GM19351 (cell line): ENCODE measurements around the gene TBC1D9B.

Experiments used
- ATAC-seq: cut with Tn5 transposase; IDR thresholded peaks from one replicate; pipeline ENCODE4 v1.9.1; 2021; ENCODE audit warnings: mild to moderate bottlenecking, moderate library complexity; ENCODE audit not compliant: unreplicated experiment

The TBC1D9B gene

GRCh38 chr5:179870952-179871351 is 36.7 kb downstream of the TBC1D9B start:
- ATAC-seq = no peak

GRCh38 chr5:179870403-179870903 is 37.2 kb downstream of the TBC1D9B start:
- ATAC-seq = no peak

- ATAC-seq = no peak
Observed at GRCh38 chr5:179869641-179870402, 37.9 kb downstream of the TBC1D9B start.

- no peak for ATAC-seq
Observed at GRCh38 chr5:179869101-179869500, 38.6 kb downstream of the TBC1D9B start.

- ATAC-seq = no peak
Observed at GRCh38 chr5:179868541-179868940, 39.2 kb downstream of the TBC1D9B start.

- no peak for ATAC-seq
Observed at GRCh38 chr5:179867476-179867875, 40.2 kb downstream of the TBC1D9B start.

- no peak for ATAC-seq
Observed at GRCh38 chr5:179867079-179867465, 40.6 kb downstream of the TBC1D9B start.

GRCh38 chr5:179866241-179867078 is 41.2 kb downstream of the TBC1D9B start:
- no peak for ATAC-seq

GRCh38 chr5:179865491-179866240 is 42.0 kb downstream of the TBC1D9B start:
- ATAC-seq = no peak

- ATAC-seq = no peak
Observed at GRCh38 chr5:179864686-179865085, 43.0 kb downstream of the TBC1D9B start.

- no peak for ATAC-seq
Observed at GRCh38 chr5:179863449-179864085, 44.1 kb downstream of the TBC1D9B start.

GRCh38 chr5:179862891-179863290 is 44.8 kb downstream of the TBC1D9B start:
- no peak for ATAC-seq

GRCh38 chr5:179862296-179862695 is 45.4 kb downstream of the TBC1D9B start:
- ATAC-seq = no peak

- no peak for ATAC-seq
Observed at GRCh38 chr5:179860301-179860700, 47.4 kb downstream of the TBC1D9B start.

- peak; percentile 97 for ATAC-seq
Observed at GRCh38 chr5:179858586-179859427, 48.9 kb downstream of the TBC1D9B start, which contains the start of gene MRNIP. TSS of gene MRNIP (minus strand) at chr5:179858817. CDS start at chr5:179858796, 21 bp downstream.

- ATAC-seq = peak; percentile 36
Observed at GRCh38 chr5:179858241-179858585, 49.5 kb downstream of the TBC1D9B start.

- no peak for ATAC-seq
Observed at GRCh38 chr5:179854356-179854755, 53.3 kb downstream of the TBC1D9B start.

- peak; percentile 88 for ATAC-seq
Observed at GRCh38 chr5:179852993-179853547, 54.6 kb downstream of the TBC1D9B start.

GRCh38 chr5:179841621-179842020 is 66.1 kb downstream of the TBC1D9B start:
- ATAC-seq = no peak
